GM23338 (cell line): ENCODE data around the gene NXN. TPM values are rescaled to one million over a fixed set of nuclear protein-coding genes. Genes with fewer than 3 reads are reported as not detected.
"Not testable (repeated sequence)": the region's sequence is repeated elsewhere in the genome, so short reads cannot be mapped to it uniquely, and the experiment has no call there.

Experiments
- ATAC-seq: fragments of 200-7000 bp; cut with Tn5 transposase; 3 replicates; pipeline ENCODE4 v1.9.1; 2020
- DNase-seq: peaks from one replicate; pipeline ENCODE4 v3.0.0-alpha.2; 2015; ENCODE audit warnings: low spot score
- H2AFZ ChIP-seq: fragments of 200-600 bp; sonication (generic); 2 replicates; pipeline ENCODE4 v1.8.0; 2016; ENCODE audit warnings: antibody characterized with exemption, mild to moderate bottlenecking, moderate library complexity
- H3F3A ChIP-seq: fragments of 200-600 bp; sonication (generic); replicated peaks from 2 replicates; pipeline ENCODE4 v1.8.0; 2017; ENCODE audit warnings: antibody characterized with exemption, mixed run types, low read depth
- H3K27ac ChIP-seq: fragments of 200-600 bp; sonication (generic); 2 replicates; pipeline ENCODE4 v1.6.1; 2016; ENCODE audit warnings: low read depth
- H3K27me3 ChIP-seq: fragments of 200-600 bp; sonication (generic); 2 replicates; pipeline ENCODE4 v1.8.0; 2016; ENCODE audit warnings: mild to moderate bottlenecking, mixed run types, moderate library complexity; ENCODE audit not compliant: insufficient read depth
- H3K36me3 ChIP-seq: fragments of 200-600 bp; sonication (generic); 2 replicates; pipeline ENCODE4 v1.8.0; 2016; ENCODE audit warnings: mild to moderate bottlenecking; ENCODE audit not compliant: insufficient read depth
- H3K4me1 ChIP-seq: fragments of 200-600 bp; sonication (generic); 2 replicates; pipeline ENCODE4 v1.8.0; 2016; ENCODE audit warnings: mild to moderate bottlenecking, moderate library complexity; ENCODE audit not compliant: insufficient read depth
- H3K4me2 ChIP-seq: fragments of 200-600 bp; sonication (generic); 2 replicates; pipeline ENCODE4 v1.7.1; 2017; ENCODE audit warnings: mixed run types
- H3K4me3 ChIP-seq: fragments of 200-600 bp; sonication (generic); 2 replicates; pipeline ENCODE4 v1.6.1; 2016; ENCODE audit warnings: mixed run types
- H3K79me2 ChIP-seq: fragments of 200-600 bp; sonication (generic); replicated peaks from 2 replicates; pipeline ENCODE4 v1.8.0; 2017; ENCODE audit warnings: mild to moderate bottlenecking; ENCODE audit not compliant: insufficient read depth
- H3K9me2 ChIP-seq: fragments of 200-600 bp; sonication (generic); 2 replicates; pipeline ENCODE4 v1.8.0; 2017; ENCODE audit not compliant: insufficient read depth
- H4K20me1 ChIP-seq: fragments of 200-600 bp; sonication (generic); replicated peaks from 2 replicates; pipeline ENCODE4 v1.8.0; 2017; ENCODE audit warnings: mild to moderate bottlenecking; ENCODE audit not compliant: insufficient read depth
- H3K27ac Mint-ChIP-seq: 2 replicates; pipeline ENCODE4 v1.8.0; 2020; ENCODE audit warnings: inconsistent platforms, mild to moderate bottlenecking, moderate library complexity, mixed read lengths
- H3K27me3 Mint-ChIP-seq: 3 replicates; pipeline ENCODE4 v1.8.0; 2022; ENCODE audit warnings: low read depth, mild to moderate bottlenecking, moderate library complexity, mixed read lengths, inconsistent platforms; ENCODE audit not compliant: insufficient read depth, poor library complexity
- H3K36me3 Mint-ChIP-seq: 3 replicates; pipeline ENCODE4 v1.8.0; 2021; ENCODE audit warnings: low read depth, mild to moderate bottlenecking, inconsistent platforms, moderate library complexity, mixed read lengths
- H3K4me1 Mint-ChIP-seq: 3 replicates; pipeline ENCODE4 v1.8.0; 2020; ENCODE audit warnings: mild to moderate bottlenecking, inconsistent platforms, mixed read lengths
- H3K4me3 Mint-ChIP-seq: 3 replicates; pipeline ENCODE4 v1.8.0; 2021; ENCODE audit warnings: moderate library complexity, mild to moderate bottlenecking, inconsistent platforms, mixed read lengths
- H3K9me3 Mint-ChIP-seq: 3 replicates; pipeline ENCODE4 v1.8.0; 2020; ENCODE audit warnings: moderate library complexity, mild to moderate bottlenecking, inconsistent platforms, mixed read lengths
- EZH2 ChIP-seq: fragments of 200-600 bp; sonication (generic); IDR thresholded peaks from one replicate; pipeline ENCODE4 v1.8.0; 2017; ENCODE audit warnings: antibody characterized with exemption, mild to moderate bottlenecking, low read depth; ENCODE audit not compliant: unreplicated experiment
- EZH2phosphoT487 ChIP-seq: fragments of 200-600 bp; sonication (generic); IDR thresholded peaks from one replicate; pipeline ENCODE4 v1.8.1; 2018; ENCODE audit warnings: antibody characterized with exemption; ENCODE audit not compliant: unreplicated experiment
- JUNB ChIP-seq: IDR thresholded peaks from one replicate; pipeline ENCODE4 v1.6.1; 2016; ENCODE audit warnings: antibody characterized with exemption; ENCODE audit not compliant: unreplicated experiment
- NANOG ChIP-seq: IDR thresholded peaks from 2 replicates; pipeline ENCODE4 v1.6.1; 2016; ENCODE audit warnings: antibody characterized with exemption, borderline replicate concordance
- POLR2AphosphoS5 ChIP-seq: IDR thresholded peaks from 2 replicates; pipeline ENCODE4 v1.6.1; 2016; ENCODE audit warnings: antibody characterized with exemption, low read depth
- ZNF114 ChIP-seq: fragments of 250-450 bp; sonication (Bioruptor Pico); IDR thresholded peaks from 2 replicates; pipeline ENCODE4 v1.5.0; 2020; ENCODE audit warnings: mild to moderate bottlenecking, moderate library complexity
- polyA plus RNA-seq: library from polyadenylated mRNA; unstranded; fragments of >200 nt; fragmentation: Nextera tagmentation; extraction: Ambion mirVana; gene quantifications from 2 replicates; pipeline ENCODE4 v1.2.1, GENCODE V29; 2016
- total RNA-seq: library from RNA; depleted of rRNA; stranded (reverse); fragments of >200 nt; shearing (Covaris generic); gene quantifications from 2 replicates; pipeline ENCODE4 v1.2.3, GENCODE V29; 2014
- TF ChIP-seq, protein P1 (sequence below): IDR thresholded peaks from 2 replicates; pipeline ENCODE4 v1.6.1; 2016; ENCODE audit warnings: antibody characterized with exemption
- TF ChIP-seq, protein P2 (sequence below): fragments of 250-450 bp; sonication (Bioruptor Pico); IDR thresholded peaks from 2 replicates; pipeline ENCODE4 v1.5.0; 2020; ENCODE audit warnings: mild to moderate bottlenecking, moderate library complexity
- TF ChIP-seq, protein P3 (sequence below), 2 experiments: fragments of 200-600 bp in 1 of 2; sonication (generic) in 1 of 2; conservative IDR thresholded peaks; 2 replicates each; pipeline versions ENCODE4 v1.5.1 to v1.6.1; 2016 to 2017; ENCODE audit warnings: antibody characterized with exemption in 2 of 2, low read depth in 2 of 2, mild to moderate bottlenecking in 2 of 2, moderate library complexity in 1 of 2
- TF ChIP-seq, protein P4 (sequence below): IDR thresholded peaks from one replicate; pipeline ENCODE4 v1.6.1; 2018; ENCODE audit warnings: antibody characterized with exemption; ENCODE audit not compliant: unreplicated experiment

Gene NXN
- total and polyA plus RNA-seq, 2 experiments from 2014 or later = 31.8 to 105 TPM

DNA sequence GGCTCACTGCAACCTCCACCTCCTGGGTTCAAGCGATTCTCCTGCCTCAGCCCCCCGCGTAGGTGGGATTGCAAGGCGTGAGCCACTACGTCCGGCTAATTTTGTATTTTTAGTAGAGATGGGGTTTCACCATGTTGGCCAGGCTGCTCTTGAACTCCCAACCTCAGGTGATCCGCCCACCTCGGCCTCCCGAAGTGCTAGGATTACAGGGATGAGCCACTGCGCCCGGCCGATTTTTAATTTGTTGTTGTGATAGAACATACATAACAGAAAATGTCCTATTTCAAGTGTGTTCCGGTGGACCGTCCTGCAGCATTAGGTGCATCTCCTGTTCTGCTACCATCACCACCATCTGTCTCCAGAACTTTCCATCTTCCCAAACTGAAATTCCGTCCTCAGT is 55.3 kb downstream of the NXN start:
- Histone ChIP-seq H3K27ac (peak overlapping the region; percentile 86; the same call in 1 of the 2 replicates), H3K4me1 (peaks cover 32% of the 10 kb centered on the region), H3K79me2 (peaks cover 92% of the 10 kb centered on the region), H4K20me1 (peaks cover 19% of the 10 kb centered on the region), H3F3A (peaks cover 23% of the 10 kb centered on the region)
- not testable (repeated sequence) for H3K9me3 Mint-ChIP-seq, H3K36me3 Mint-ChIP-seq, H3K27me3 Mint-ChIP-seq, H3K4me3 ChIP-seq, H3K9me2 ChIP-seq, H3K27me3 ChIP-seq, DNase-seq, ATAC-seq, H3K4me2 ChIP-seq, H3K36me3 ChIP-seq, H2AFZ ChIP-seq
- H3K4me1 Mint-ChIP-seq = peaks cover 56% of the 10 kb centered on the region
- peak overlapping the region; percentile 61 for H3K27ac Mint-ChIP-seq
- peak overlapping the region; percentile 2; the same call in 1 of the 3 replicates for H3K4me3 Mint-ChIP-seq

DNA sequence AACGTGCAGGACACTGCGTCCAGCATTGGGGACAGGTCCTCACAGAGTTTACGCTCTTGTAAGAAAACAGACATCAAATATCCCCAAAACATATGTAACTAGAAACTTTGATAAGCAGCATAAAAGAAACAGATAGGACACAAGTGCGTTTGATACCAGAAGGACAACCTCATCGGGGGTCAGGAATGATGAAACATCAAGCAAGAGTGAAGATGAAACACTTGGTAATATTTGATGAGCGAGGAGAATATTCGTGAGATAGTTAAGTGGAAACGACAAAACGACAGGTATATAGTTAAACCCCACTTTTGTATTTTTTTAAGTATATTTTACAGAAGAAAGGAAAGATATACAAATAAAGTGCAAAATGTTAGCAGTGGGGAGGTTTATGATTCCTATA is 55.9 kb downstream of the NXN start:
- Histone ChIP-seq H3K4me1 (peaks cover 29% of the 10 kb centered on the region), H3K79me2 (peaks cover 91% of the 10 kb centered on the region), H4K20me1 (peaks cover 16% of the 10 kb centered on the region), H3K4me3 (no peak overlapping the region), H3K36me3 (peaks cover 3% of the 10 kb centered on the region; the same call in 1 of the 2 replicates), H3K27me3 (no peaks in the 10 kb centered on the region), H3K27ac (no peak overlapping the region), H3K9me2 (no peaks in the 10 kb centered on the region), H3K4me2 (no peak overlapping the region), H3F3A (peaks cover 18% of the 10 kb centered on the region; the same call in 1 of the 2 replicates), H2AFZ (no peak overlapping the region)
- ATAC-seq (no peak), DNase-seq (no peak)
- Mint-ChIP-seq H3K4me1 (peaks cover 56% of the 10 kb centered on the region), H3K27ac (no peak overlapping the region), H3K27me3 (peaks cover 8% of the 10 kb centered on the region), H3K4me3 (no peak overlapping the region), H3K9me3 (no peaks in the 10 kb centered on the region), H3K36me3 (peaks cover 8% of the 10 kb centered on the region)
- TF ChIP-seq, protein P1, sequence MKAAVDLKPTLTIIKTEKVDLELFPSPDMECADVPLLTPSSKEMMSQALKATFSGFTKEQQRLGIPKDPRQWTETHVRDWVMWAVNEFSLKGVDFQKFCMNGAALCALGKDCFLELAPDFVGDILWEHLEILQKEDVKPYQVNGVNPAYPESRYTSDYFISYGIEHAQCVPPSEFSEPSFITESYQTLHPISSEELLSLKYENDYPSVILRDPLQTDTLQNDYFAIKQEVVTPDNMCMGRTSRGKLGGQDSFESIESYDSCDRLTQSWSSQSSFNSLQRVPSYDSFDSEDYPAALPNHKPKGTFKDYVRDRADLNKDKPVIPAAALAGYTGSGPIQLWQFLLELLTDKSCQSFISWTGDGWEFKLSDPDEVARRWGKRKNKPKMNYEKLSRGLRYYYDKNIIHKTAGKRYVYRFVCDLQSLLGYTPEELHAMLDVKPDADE = no peak
- TF ChIP-seq ZNF114 (no peak), JUNB (no peak), POLR2AphosphoS5 (no peak), EZH2phosphoT487 (no peak), NANOG (no peak), EZH2 (no peak)
- TF ChIP-seq, protein P2, sequence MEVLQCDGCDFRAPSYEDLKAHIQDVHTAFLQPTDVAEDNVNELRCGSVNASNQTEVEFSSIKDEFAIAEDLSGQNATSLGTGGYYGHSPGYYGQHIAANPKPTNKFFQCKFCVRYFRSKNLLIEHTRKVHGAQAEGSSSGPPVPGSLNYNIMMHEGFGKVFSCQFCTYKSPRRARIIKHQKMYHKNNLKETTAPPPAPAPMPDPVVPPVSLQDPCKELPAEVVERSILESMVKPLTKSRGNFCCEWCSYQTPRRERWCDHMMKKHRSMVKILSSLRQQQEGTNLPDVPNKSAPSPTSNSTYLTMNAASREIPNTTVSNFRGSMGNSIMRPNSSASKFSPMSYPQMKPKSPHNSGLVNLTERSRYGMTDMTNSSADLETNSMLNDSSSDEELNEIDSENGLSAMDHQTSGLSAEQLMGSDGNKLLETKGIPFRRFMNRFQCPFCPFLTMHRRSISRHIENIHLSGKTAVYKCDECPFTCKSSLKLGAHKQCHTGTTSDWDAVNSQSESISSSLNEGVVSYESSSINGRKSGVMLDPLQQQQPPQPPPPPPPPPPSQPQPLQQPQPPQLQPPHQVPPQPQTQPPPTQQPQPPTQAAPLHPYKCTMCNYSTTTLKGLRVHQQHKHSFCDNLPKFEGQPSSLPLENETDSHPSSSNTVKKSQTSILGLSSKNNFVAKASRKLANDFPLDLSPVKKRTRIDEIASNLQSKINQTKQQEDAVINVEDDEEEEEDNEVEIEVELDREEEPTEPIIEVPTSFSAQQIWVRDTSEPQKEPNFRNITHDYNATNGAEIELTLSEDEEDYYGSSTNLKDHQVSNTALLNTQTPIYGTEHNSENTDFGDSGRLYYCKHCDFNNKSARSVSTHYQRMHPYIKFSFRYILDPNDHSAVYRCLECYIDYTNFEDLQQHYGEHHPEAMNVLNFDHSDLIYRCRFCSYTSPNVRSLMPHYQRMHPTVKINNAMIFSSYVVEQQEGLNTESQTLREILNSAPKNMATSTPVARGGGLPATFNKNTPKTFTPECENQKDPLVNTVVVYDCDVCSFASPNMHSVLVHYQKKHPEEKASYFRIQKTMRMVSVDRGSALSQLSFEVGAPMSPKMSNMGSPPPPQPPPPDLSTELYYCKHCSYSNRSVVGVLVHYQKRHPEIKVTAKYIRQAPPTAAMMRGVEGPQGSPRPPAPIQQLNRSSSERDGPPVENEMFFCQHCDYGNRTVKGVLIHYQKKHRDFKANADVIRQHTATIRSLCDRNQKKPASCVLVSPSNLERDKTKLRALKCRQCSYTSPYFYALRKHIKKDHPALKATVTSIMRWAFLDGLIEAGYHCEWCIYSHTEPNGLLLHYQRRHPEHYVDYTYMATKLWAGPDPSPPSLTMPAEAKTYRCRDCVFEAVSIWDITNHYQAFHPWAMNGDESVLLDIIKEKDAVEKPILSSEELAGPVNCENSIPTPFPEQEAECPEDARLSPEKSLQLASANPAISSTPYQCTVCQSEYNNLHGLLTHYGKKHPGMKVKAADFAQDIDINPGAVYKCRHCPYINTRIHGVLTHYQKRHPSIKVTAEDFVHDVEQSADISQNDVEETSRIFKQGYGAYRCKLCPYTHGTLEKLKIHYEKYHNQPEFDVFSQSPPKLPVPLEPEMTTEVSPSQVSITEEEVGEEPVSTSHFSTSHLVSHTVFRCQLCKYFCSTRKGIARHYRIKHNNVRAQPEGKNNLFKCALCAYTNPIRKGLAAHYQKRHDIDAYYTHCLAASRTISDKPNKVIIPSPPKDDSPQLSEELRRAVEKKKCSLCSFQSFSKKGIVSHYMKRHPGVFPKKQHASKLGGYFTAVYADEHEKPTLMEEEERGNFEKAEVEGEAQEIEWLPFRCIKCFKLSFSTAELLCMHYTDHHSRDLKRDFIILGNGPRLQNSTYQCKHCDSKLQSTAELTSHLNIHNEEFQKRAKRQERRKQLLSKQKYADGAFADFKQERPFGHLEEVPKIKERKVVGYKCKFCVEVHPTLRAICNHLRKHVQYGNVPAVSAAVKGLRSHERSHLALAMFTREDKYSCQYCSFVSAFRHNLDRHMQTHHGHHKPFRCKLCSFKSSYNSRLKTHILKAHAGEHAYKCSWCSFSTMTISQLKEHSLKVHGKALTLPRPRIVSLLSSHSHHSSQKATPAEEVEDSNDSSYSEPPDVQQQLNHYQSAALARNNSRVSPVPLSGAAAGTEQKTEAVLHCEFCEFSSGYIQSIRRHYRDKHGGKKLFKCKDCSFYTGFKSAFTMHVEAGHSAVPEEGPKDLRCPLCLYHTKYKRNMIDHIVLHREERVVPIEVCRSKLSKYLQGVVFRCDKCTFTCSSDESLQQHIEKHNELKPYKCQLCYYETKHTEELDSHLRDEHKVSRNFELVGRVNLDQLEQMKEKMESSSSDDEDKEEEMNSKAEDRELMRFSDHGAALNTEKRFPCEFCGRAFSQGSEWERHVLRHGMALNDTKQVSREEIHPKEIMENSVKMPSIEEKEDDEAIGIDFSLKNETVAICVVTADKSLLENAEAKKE = no peak
- TF ChIP-seq, protein P3, sequence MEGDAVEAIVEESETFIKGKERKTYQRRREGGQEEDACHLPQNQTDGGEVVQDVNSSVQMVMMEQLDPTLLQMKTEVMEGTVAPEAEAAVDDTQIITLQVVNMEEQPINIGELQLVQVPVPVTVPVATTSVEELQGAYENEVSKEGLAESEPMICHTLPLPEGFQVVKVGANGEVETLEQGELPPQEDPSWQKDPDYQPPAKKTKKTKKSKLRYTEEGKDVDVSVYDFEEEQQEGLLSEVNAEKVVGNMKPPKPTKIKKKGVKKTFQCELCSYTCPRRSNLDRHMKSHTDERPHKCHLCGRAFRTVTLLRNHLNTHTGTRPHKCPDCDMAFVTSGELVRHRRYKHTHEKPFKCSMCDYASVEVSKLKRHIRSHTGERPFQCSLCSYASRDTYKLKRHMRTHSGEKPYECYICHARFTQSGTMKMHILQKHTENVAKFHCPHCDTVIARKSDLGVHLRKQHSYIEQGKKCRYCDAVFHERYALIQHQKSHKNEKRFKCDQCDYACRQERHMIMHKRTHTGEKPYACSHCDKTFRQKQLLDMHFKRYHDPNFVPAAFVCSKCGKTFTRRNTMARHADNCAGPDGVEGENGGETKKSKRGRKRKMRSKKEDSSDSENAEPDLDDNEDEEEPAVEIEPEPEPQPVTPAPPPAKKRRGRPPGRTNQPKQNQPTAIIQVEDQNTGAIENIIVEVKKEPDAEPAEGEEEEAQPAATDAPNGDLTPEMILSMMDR (conservative IDR thresholded peaks at IDR 0.05; ENCODE audit: low read depth in 2 of 2) = no peak
- TF ChIP-seq, protein P4, sequence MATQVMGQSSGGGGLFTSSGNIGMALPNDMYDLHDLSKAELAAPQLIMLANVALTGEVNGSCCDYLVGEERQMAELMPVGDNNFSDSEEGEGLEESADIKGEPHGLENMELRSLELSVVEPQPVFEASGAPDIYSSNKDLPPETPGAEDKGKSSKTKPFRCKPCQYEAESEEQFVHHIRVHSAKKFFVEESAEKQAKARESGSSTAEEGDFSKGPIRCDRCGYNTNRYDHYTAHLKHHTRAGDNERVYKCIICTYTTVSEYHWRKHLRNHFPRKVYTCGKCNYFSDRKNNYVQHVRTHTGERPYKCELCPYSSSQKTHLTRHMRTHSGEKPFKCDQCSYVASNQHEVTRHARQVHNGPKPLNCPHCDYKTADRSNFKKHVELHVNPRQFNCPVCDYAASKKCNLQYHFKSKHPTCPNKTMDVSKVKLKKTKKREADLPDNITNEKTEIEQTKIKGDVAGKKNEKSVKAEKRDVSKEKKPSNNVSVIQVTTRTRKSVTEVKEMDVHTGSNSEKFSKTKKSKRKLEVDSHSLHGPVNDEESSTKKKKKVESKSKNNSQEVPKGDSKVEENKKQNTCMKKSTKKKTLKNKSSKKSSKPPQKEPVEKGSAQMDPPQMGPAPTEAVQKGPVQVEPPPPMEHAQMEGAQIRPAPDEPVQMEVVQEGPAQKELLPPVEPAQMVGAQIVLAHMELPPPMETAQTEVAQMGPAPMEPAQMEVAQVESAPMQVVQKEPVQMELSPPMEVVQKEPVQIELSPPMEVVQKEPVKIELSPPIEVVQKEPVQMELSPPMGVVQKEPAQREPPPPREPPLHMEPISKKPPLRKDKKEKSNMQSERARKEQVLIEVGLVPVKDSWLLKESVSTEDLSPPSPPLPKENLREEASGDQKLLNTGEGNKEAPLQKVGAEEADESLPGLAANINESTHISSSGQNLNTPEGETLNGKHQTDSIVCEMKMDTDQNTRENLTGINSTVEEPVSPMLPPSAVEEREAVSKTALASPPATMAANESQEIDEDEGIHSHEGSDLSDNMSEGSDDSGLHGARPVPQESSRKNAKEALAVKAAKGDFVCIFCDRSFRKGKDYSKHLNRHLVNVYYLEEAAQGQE = no peak
